ENCODE results near the gene NLRC5.

- TF ChIP-seq CTCF (IDR thresholded peaks at IDR 0.05; ENCODE audit: low read length) = no peak
- TF ChIP-seq EZH2 (IDR thresholded peaks at IDR 0.05; ENCODE audit: borderline replicate concordance, low read length) = no peak
Measured at GRCh38 chr16:57012353-57012752, 23.0 kb downstream of the NLRC5 start.

All from OCI-LY1 (cell line).